ENCODE data around the gene PTPRS.
A peak's percentile ranks its signal among the peaks of the same experiment; 100 is the strongest.
"Not testable (repeated sequence)": the region's sequence is repeated elsewhere in the genome, so short reads cannot be mapped to it uniquely, and the experiment has no call there.

The PTPRS gene

DNA sequence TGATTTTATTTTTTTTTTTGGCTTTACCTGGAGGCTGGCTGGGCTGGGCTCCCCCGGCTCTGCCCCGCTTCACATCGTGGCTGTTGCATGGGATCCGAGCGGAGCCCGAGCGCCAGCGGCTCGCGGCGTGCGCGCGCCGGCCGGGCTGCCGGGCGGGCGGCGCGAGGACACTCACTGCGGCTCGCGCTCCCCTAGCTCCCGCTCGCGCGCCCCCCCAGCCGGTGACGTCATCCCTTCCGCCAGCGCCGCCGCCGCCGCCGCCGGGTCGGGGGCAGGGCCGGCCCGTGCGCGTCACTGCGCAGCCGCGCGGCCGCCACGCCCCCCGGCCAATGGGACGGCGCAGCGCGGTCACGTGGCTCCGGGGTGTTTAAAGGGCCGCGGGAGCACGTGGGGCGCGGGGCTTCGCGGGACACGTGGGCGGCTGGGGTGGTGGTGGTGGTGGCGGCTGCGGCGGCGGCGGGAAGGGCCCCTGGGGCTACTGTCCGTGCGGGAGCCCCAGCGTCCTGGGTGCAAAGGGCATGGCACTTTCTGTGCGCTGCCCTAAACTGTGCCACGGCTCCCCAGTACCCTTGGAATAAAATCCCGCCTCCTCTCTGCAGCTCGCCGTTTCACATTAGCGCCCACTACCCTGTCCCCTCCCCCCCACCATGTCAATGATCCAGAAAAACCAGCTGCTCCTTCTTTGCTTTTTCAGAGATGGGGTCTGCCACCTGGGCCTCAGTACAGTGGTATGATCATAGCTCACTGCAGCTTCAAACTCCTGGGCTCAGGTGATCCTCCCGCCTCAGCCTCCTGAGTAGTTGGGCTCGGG is at the start of gene PTPRS:
TSS of gene PTPRS (minus strand) at position 176 of the 811 bp plus-strand sequence. CDS start 54,672 bp downstream, outside the sequence.
- Histone ChIP-seq H3K9me3 (ENCODE audit: control insufficient read depth in 2 of 2, low read length in 2 of 2) (no peaks in the 10 kb centered on the region), H3K27me3 (ENCODE audit: control insufficient read depth in 2 of 2, insufficient read depth in 2 of 2, low read length in 2 of 2) (peaks cover 8 to 13% of the 10 kb centered on the region in 2 donors), H3K36me3 (ENCODE audit: control insufficient read depth in 2 of 2, insufficient read depth in 2 of 2, low read length in 2 of 2) (no peaks in the 10 kb centered on the region), H3K4me3 (ENCODE audit: low read length in 2 of 2) (peak within 1 kb of the TSS in 1 of 2 donors; percentile 20), H3K27ac (ENCODE audit: low read depth in 2 of 2, low read length in 2 of 2) (no peak within 1 kb of the TSS), H3K4me1 (ENCODE audit: control insufficient read depth in 2 of 2, insufficient read depth in 2 of 2, low read length in 2 of 2) (no peaks in the 10 kb centered on the region), H3K9ac (ENCODE audit: low read depth in 1 of 2, low read length in 2 of 2) (peak within 1 kb of the TSS in 1 of 2 donors; percentile 6)

DNA sequence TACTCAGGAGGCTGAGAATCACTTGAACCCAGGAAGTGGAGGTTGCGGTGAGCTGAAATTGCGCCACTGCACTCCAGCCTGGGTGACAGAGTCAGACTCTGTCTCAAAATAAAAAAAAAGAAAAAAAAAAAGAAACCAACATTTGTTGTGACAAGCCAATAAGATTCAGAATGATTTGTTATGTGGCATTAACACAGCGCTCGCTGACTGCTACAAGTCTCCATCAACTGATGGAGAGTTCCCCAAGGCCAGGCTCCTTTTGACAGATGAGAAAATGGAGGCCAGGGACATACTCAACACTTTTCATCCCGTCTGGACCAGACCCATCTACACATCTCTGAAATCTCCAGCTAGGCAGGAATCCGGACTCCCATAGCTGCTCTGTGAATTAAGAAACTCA is 48.7 kb upstream of the PTPRS start:
- Histone ChIP-seq H3K27me3 (ENCODE audit: control insufficient read depth in 2 of 2, insufficient read depth in 2 of 2, low read length in 2 of 2) (no peaks in the 10 kb centered on the region), H3K4me1 (ENCODE audit: control insufficient read depth in 2 of 2, insufficient read depth in 2 of 2, low read length in 2 of 2) (no peaks in the 10 kb centered on the region), H3K9me3 (ENCODE audit: control insufficient read depth in 2 of 2, low read length in 2 of 2) (no peaks in the 10 kb centered on the region), H3K36me3 (ENCODE audit: control insufficient read depth in 2 of 2, insufficient read depth in 2 of 2, low read length in 2 of 2) (no peaks in the 10 kb centered on the region), H3K9ac (ENCODE audit: low read depth in 1 of 2, low read length in 2 of 2) (no peak overlapping the region), H3K27ac (ENCODE audit: low read depth in 2 of 2, low read length in 2 of 2) (no peak overlapping the region), H3K4me3 (ENCODE audit: low read length in 2 of 2) (no peak overlapping the region)

DNA sequence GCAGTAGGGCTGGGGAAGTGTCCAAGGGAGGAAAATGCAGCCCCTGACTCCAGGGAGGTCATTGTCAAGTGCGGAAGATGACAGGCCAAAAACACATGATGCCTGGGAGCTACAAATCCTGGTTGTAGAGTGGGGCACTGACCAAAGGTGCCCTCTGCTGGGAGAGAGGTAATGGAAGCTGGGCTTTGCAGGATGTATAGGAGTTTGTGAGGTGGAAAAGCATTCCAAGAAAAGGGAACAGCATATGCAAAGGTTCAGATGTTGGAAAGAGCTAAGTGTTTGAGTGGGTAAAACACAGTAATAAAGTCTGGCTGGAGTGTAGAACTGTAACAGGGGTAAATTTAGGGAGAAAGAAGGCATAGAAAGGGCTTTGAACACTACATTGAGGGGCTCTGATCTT is 46.9 kb upstream of the PTPRS start:
- Histone ChIP-seq H3K4me1 (ENCODE audit: control insufficient read depth in 2 of 2, insufficient read depth in 2 of 2, low read length in 2 of 2) (no peaks in the 10 kb centered on the region), H3K27me3 (ENCODE audit: control insufficient read depth in 2 of 2, insufficient read depth in 2 of 2, low read length in 2 of 2) (no peaks in the 10 kb centered on the region), H3K9ac (ENCODE audit: low read depth in 1 of 2, low read length in 2 of 2) (no peak overlapping the region), H3K36me3 (ENCODE audit: control insufficient read depth in 2 of 2, insufficient read depth in 2 of 2, low read length in 2 of 2) (no peaks in the 10 kb centered on the region), H3K27ac (ENCODE audit: low read depth in 2 of 2, low read length in 2 of 2) (no peak overlapping the region), H3K4me3 (ENCODE audit: low read length in 2 of 2) (no peak overlapping the region), H3K9me3 (ENCODE audit: control insufficient read depth in 2 of 2, low read length in 2 of 2) (peaks cover 0 to 3% of the 10 kb centered on the region in 2 donors)

DNA sequence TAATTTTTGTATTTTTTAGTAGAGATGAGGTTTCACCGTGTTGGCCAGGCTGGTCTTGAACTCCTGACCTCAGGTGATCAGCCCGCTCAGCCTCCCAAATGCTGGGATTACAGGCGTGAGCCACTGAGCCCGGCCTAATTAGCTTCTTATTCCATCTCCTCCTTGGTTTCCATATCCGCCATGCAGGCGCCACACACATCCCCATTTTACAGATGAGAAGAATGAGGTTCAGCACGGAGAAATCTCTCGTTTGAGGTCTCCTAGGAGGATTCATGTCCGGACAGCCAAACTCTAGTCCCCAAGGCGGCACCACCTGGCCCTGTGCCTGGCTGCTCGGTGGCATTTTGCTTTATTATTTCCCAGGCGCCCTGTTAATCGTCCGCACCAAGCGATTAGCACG is 46.2 kb upstream of the PTPRS start:
- Histone ChIP-seq H3K4me1 (ENCODE audit: control insufficient read depth in 2 of 2, insufficient read depth in 2 of 2, low read length in 2 of 2) (no peaks in the 10 kb centered on the region), H3K4me3 (ENCODE audit: low read length in 2 of 2) (no peak overlapping the region), H3K27me3 (ENCODE audit: control insufficient read depth in 2 of 2, insufficient read depth in 2 of 2, low read length in 2 of 2) (no peaks in the 10 kb centered on the region), H3K36me3 (ENCODE audit: control insufficient read depth in 2 of 2, insufficient read depth in 2 of 2, low read length in 2 of 2) (no peaks in the 10 kb centered on the region), H3K9me3 (ENCODE audit: control insufficient read depth in 2 of 2, low read length in 2 of 2) (peaks cover 0 to 5% of the 10 kb centered on the region in 2 donors), H3K27ac (ENCODE audit: low read depth in 2 of 2, low read length in 2 of 2) (no peak overlapping the region), H3K9ac (ENCODE audit: low read depth in 1 of 2, low read length in 2 of 2) (no peak overlapping the region)

DNA sequence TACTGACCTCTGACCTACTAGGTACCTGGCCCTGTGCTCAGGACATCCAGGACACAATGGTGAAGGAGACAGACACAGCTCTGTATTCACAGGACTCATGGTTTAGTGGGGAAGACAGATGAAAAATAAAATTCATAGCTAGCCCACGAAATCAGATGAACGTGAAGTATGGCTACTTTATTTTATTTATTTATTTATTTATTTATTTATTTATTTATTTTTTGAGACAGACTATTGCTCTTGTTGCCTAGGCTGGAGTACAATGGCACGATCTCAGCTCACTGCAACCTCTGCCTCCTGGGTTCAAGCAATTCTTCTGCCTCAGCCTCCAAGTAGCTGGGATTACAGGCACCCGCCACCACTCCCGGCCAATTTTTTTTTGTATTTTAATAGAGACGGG is 40.6 kb upstream of the PTPRS start:
- H3K4me3 ChIP-seq (ENCODE audit: low read length in 2 of 2); H3K9me3 ChIP-seq (ENCODE audit: control insufficient read depth in 2 of 2, low read length in 2 of 2); H3K4me1 ChIP-seq (ENCODE audit: control insufficient read depth in 2 of 2, insufficient read depth in 2 of 2, low read length in 2 of 2); H3K36me3 ChIP-seq (ENCODE audit: control insufficient read depth in 2 of 2, insufficient read depth in 2 of 2, low read length in 2 of 2); H3K9ac ChIP-seq (ENCODE audit: low read depth in 1 of 2, low read length in 2 of 2); H3K27ac ChIP-seq (ENCODE audit: low read depth in 2 of 2, low read length in 2 of 2); H3K27me3 ChIP-seq (ENCODE audit: control insufficient read depth in 2 of 2, insufficient read depth in 2 of 2, low read length in 2 of 2): not testable (repeated sequence)

DNA sequence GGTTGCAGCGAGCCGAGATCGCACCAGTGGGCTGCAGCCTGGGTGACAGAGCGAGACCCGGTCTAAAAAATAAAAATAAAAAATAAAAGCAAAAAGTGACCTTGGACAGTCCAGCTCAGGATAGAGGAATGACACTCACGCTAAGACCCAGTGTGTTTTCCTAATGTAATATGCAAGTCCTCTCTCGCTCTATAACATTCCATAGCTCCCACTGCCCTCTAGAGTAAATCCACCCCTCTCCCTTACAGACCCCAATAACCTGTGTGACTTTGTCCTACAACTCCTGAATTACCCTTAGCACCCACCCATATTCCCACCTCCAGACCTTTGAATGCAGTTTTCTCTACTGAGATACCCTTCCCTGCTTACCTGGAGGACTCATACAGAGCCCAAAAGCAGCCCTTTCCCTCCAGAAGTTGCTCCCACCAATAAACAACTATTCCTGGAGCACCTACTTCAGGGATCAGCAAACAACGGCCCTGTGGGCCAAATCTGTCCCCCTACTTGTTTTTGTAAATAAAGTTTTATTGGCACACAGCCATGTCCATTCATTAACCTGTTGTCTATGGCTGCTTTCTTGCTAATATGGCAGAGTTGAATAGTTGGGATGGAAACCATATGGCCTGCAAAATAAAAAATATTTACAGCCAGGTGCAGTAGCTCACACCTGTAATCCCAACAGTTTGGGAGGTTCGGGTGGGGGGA is 39.8 kb upstream of the PTPRS start:
- Histone ChIP-seq H3K4me3 (ENCODE audit: low read length in 2 of 2) (no peak overlapping the region), H3K9ac (ENCODE audit: low read depth in 1 of 2, low read length in 2 of 2) (no peak overlapping the region), H3K36me3 (ENCODE audit: control insufficient read depth in 2 of 2, insufficient read depth in 2 of 2, low read length in 2 of 2) (no peaks in the 10 kb centered on the region), H3K27me3 (ENCODE audit: control insufficient read depth in 2 of 2, insufficient read depth in 2 of 2, low read length in 2 of 2) (no peaks in the 10 kb centered on the region), H3K9me3 (ENCODE audit: control insufficient read depth in 2 of 2, low read length in 2 of 2) (peaks cover 0 to 5% of the 10 kb centered on the region in 2 donors), H3K27ac (ENCODE audit: low read depth in 2 of 2, low read length in 2 of 2) (no peak overlapping the region), H3K4me1 (ENCODE audit: control insufficient read depth in 2 of 2, insufficient read depth in 2 of 2, low read length in 2 of 2) (no peaks in the 10 kb centered on the region)

DNA sequence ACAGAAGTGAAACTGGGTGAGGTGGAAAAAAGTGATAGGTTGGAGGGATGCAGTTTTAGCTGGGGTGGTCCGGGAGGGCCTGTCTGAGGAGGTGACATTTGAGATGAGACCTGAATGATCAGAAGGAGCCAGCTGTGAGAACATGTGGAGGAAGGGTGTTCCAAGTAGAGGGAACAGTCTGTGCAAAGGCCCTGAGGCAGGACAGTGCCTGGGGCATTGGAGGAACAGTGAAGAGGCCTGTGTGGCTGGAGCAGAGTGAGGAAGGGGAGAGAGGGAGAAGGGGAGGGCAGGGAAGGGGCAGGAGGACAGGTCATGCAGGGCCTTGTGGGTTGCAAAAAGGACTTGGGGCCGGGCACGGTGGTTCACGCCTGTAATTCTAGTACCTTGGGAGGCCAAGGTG is 36.3 kb upstream of the PTPRS start:
- Histone ChIP-seq H3K9me3 (ENCODE audit: control insufficient read depth in 2 of 2, low read length in 2 of 2) (no peaks in the 10 kb centered on the region), H3K9ac (ENCODE audit: low read depth in 1 of 2, low read length in 2 of 2) (no peak overlapping the region), H3K27me3 (ENCODE audit: control insufficient read depth in 2 of 2, insufficient read depth in 2 of 2, low read length in 2 of 2) (no peaks in the 10 kb centered on the region), H3K4me3 (ENCODE audit: low read length in 2 of 2) (no peak overlapping the region), H3K36me3 (ENCODE audit: control insufficient read depth in 2 of 2, insufficient read depth in 2 of 2, low read length in 2 of 2) (no peaks in the 10 kb centered on the region), H3K27ac (ENCODE audit: low read depth in 2 of 2, low read length in 2 of 2) (no peak overlapping the region), H3K4me1 (ENCODE audit: control insufficient read depth in 2 of 2, insufficient read depth in 2 of 2, low read length in 2 of 2) (no peaks in the 10 kb centered on the region)

DNA sequence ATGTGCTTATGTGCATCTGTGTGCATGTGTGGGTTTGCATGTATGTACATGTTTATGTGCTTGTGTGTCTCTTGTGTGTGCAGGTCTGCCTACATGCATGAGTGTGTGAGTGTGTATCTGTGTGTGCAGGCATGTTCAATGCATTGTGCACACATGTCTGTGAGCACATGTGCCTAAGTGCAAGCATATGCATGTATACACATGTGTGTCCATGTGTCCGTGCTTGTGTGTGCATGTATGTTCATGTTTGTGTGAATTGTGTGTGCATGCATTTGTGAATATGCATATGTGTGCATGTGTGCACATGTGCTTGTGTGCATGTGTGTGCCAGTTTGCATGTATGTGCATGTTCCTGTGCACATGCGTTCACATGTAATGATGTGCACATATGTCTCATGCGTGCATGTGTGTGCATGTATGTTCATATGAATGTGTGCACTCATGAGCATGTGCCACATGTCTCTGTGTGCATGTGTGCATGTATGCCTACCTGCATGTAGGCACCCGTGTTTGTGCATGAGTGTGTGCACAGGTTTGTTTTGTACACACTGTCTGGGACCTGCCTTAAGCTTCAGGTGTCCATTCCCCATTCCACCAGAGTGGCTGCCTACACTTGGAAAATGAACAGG is 32.1 kb upstream of the PTPRS start:
- Histone ChIP-seq H3K9me3 (ENCODE audit: control insufficient read depth in 2 of 2, low read length in 2 of 2) (no peaks in the 10 kb centered on the region), H3K27ac (ENCODE audit: low read depth in 2 of 2, low read length in 2 of 2) (no peak overlapping the region), H3K4me3 (ENCODE audit: low read length in 2 of 2) (no peak overlapping the region), H3K36me3 (ENCODE audit: control insufficient read depth in 2 of 2, insufficient read depth in 2 of 2, low read length in 2 of 2) (no peaks in the 10 kb centered on the region), H3K4me1 (ENCODE audit: control insufficient read depth in 2 of 2, insufficient read depth in 2 of 2, low read length in 2 of 2) (no peaks in the 10 kb centered on the region), H3K27me3 (ENCODE audit: control insufficient read depth in 2 of 2, insufficient read depth in 2 of 2, low read length in 2 of 2) (no peaks in the 10 kb centered on the region), H3K9ac (ENCODE audit: low read depth in 1 of 2, low read length in 2 of 2) (no peak overlapping the region)

DNA sequence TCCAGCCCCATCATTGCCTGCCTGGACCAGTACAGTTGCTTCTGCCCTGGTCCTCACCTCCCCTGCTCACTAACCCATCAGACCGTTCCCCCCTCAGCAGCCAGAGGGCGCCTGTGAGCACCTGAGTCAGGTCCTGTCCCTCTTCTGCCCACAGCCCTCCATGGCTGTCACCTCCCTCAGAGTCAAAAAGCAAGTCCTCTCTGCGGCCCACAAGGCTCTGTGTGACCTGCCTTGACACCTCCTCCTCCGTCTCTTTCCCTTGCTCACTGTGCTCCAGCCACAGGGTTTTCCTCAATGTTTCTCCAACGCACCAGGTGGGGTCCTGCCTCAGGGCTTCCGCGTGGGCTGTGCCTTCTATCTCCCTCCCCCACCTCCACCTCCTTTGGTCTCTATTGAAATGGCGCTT is 29.4 kb upstream of the PTPRS start:
- Histone ChIP-seq H3K27ac (ENCODE audit: low read depth in 2 of 2, low read length in 2 of 2) (no peak overlapping the region), H3K4me3 (ENCODE audit: low read length in 2 of 2) (no peak overlapping the region), H3K4me1 (ENCODE audit: control insufficient read depth in 2 of 2, insufficient read depth in 2 of 2, low read length in 2 of 2) (no peaks in the 10 kb centered on the region), H3K9me3 (ENCODE audit: control insufficient read depth in 2 of 2, low read length in 2 of 2) (no peaks in the 10 kb centered on the region), H3K9ac (ENCODE audit: low read depth in 1 of 2, low read length in 2 of 2) (no peak overlapping the region), H3K27me3 (ENCODE audit: control insufficient read depth in 2 of 2, insufficient read depth in 2 of 2, low read length in 2 of 2) (no peaks in the 10 kb centered on the region), H3K36me3 (ENCODE audit: control insufficient read depth in 2 of 2, insufficient read depth in 2 of 2, low read length in 2 of 2) (no peaks in the 10 kb centered on the region)

DNA sequence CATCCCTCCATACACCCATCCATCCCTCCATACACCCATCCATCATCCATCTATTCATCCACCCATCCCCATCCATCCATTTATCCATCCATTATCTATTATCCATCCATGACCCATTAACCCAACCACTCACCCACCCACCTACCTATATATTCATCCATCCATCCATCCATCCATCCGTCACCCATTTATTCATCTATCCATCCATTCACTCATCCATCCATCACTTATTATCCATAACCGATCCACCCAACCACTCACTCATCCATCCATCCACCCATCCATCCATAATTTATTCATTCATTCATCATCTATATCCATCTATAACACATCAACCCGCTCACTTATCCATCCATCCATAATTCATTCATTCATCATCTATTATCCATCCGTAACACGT is 28.7 kb upstream of the PTPRS start:
- Histone ChIP-seq H3K27me3 (ENCODE audit: control insufficient read depth in 2 of 2, insufficient read depth in 2 of 2, low read length in 2 of 2) (no peaks in the 10 kb centered on the region), H3K27ac (ENCODE audit: low read depth in 2 of 2, low read length in 2 of 2) (no peak overlapping the region), H3K36me3 (ENCODE audit: control insufficient read depth in 2 of 2, insufficient read depth in 2 of 2, low read length in 2 of 2) (no peaks in the 10 kb centered on the region), H3K9me3 (ENCODE audit: control insufficient read depth in 2 of 2, low read length in 2 of 2) (no peaks in the 10 kb centered on the region), H3K9ac (ENCODE audit: low read depth in 1 of 2, low read length in 2 of 2) (no peak overlapping the region), H3K4me1 (ENCODE audit: control insufficient read depth in 2 of 2, insufficient read depth in 2 of 2, low read length in 2 of 2) (no peaks in the 10 kb centered on the region), H3K4me3 (ENCODE audit: low read length in 2 of 2) (no peak overlapping the region)
